Fibroblast of the aortic adventitia (primary cell): ENCODE measurements around the gene GABRG3. TPM values are rescaled to one million over a fixed set of nuclear protein-coding genes. Genes with fewer than 3 reads are reported as not detected.

Experiments
- DNase-seq: peaks from one replicate; pipeline ENCODE4 v3.0.0-alpha.2; 2010; ENCODE audit warnings: low read depth
- H3K4me3 ChIP-seq: 2 replicates; pipeline ENCODE4 v1.5.1; 2011; ENCODE audit warnings: low read depth, mild to moderate bottlenecking, control low read depth, low read length, moderate library complexity
- CTCF ChIP-seq: IDR thresholded peaks from 2 replicates; pipeline ENCODE4 v1.5.1; 2011; ENCODE audit warnings: mild to moderate bottlenecking, low read length, control low read depth, inconsistent platforms; ENCODE audit not compliant: insufficient read depth
- total RNA-seq: library from RNA; depleted of rRNA; stranded (reverse); fragments of >200 nt; gene quantifications from 2 replicates; pipeline ENCODE4 v1.2.3, GENCODE V29; 2012; ENCODE audit warnings: low replicate concordance

GABRG3 gene
- total RNA-seq, 1 donor: not detected

GRCh38 chr15:27464941-27465612 is 494.1 kb downstream of the GABRG3 start:
- DNase-seq: no peak
- TF ChIP-seq CTCF: no peak
- no peak overlapping the region for H3K4me3 ChIP-seq

- no peak overlapping the region for H3K4me3 ChIP-seq
- no peak for TF ChIP-seq CTCF
- DNase-seq: no peak
Measured at GRCh38 chr15:27466758-27467157, 495.8 kb downstream of the GABRG3 start.

- DNase-seq: no peak
- no peak for TF ChIP-seq CTCF
- H3K4me3 ChIP-seq: no peak overlapping the region
Measured at GRCh38 chr15:27468151-27468591, 497.2 kb downstream of the GABRG3 start.

GRCh38 chr15:27473845-27474244 is 502.9 kb downstream of the GABRG3 start:
- no peak overlapping the region for H3K4me3 ChIP-seq
- no peak for DNase-seq
- no peak for TF ChIP-seq CTCF

- DNase-seq: no peak
- no peak overlapping the region for H3K4me3 ChIP-seq
- TF ChIP-seq CTCF: no peak
Measured at GRCh38 chr15:27475395-27475794, 504.4 kb downstream of the GABRG3 start.

GRCh38 chr15:27479296-27480140 is 508.5 kb downstream of the GABRG3 start:
- DNase-seq: no peak
- no peak overlapping the region for H3K4me3 ChIP-seq
- TF ChIP-seq CTCF: no peak
